Measurements from ENCODE around the gene RASGRP1. TPM values are rescaled to one million over a fixed set of nuclear protein-coding genes. Genes with fewer than 3 reads are reported as not detected.

The RASGRP1 gene
- total and polyA plus RNA-seq, 7 donors: 0.33 to 3.6 (median 0.71) TPM; not detected in 2

DNA sequence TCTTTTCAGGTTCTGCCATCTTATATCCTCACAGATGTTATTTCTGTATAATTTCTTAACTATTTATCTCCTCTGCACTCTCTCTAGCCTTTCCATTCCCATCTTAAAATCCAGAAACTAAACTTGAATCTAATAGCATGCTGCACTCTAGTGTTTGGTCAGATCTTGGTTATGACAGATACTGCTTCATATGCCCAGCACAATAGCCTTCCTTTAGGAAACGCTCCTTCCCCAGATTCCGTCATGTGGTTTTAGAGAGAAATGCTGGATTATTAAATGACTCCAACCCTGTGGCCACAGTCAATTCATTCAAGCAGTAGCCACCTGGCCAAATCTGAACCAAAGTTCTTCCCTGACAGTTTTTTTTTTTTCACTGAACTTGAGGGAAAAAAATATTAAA, 19.4 kb downstream of the RASGRP1 start:
- no peaks in the 10 kb centered on the region for H3K4me1 ChIP-seq
- TF ChIP-seq, protein P1, sequence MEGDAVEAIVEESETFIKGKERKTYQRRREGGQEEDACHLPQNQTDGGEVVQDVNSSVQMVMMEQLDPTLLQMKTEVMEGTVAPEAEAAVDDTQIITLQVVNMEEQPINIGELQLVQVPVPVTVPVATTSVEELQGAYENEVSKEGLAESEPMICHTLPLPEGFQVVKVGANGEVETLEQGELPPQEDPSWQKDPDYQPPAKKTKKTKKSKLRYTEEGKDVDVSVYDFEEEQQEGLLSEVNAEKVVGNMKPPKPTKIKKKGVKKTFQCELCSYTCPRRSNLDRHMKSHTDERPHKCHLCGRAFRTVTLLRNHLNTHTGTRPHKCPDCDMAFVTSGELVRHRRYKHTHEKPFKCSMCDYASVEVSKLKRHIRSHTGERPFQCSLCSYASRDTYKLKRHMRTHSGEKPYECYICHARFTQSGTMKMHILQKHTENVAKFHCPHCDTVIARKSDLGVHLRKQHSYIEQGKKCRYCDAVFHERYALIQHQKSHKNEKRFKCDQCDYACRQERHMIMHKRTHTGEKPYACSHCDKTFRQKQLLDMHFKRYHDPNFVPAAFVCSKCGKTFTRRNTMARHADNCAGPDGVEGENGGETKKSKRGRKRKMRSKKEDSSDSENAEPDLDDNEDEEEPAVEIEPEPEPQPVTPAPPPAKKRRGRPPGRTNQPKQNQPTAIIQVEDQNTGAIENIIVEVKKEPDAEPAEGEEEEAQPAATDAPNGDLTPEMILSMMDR (IDR thresholded peaks at IDR 0.05): no peak
- TF ChIP-seq POLR2A (IDR thresholded peaks at IDR 0.05): no peak
- TF ChIP-seq EP300 (IDR thresholded peaks at IDR 0.05): no peak
- TF ChIP-seq POLR2AphosphoS5 (IDR thresholded peaks at IDR 0.05): no peak
- DNase-seq: no peak
- H3K27me3 ChIP-seq: no peaks in the 10 kb centered on the region
- intact Hi-C loops (cut with DNase I): no loop called here
- no peaks in the 10 kb centered on the region for H3K9me3 ChIP-seq
- no peak overlapping the region for H3K4me3 ChIP-seq
- 93% methylated on average over 2 of the region's 2 CpGs for WGBS, 2 donors
- no peak overlapping the region for H3K27ac ChIP-seq
- no peaks in the 10 kb centered on the region for H3K36me3 ChIP-seq

GRCh38 chr15:38541026-38541425, 23.6 kb downstream of the RASGRP1 start:
- Histone ChIP-seq H3K27me3 (no peaks in the 10 kb centered on the region), H3K4me1 (peaks cover 0 to 5% (median 1%) of the 10 kb centered on the region in 4 donors), H3K36me3 (no peaks in the 10 kb centered on the region), H3K27ac (no peak overlapping the region), H3K4me3 (no peak overlapping the region), H3K9me3 (no peaks in the 10 kb centered on the region)
- TF ChIP-seq POLR2AphosphoS5 (IDR thresholded peaks at IDR 0.05) (no peak), POLR2A (IDR thresholded peaks at IDR 0.05) (no peak), EP300 (IDR thresholded peaks at IDR 0.05) (no peak)
- TF ChIP-seq, protein P1 (IDR thresholded peaks at IDR 0.05): no peak
- WGBS, 2 donors: 23 to 68% methylated on average over 7 of the region's 7 CpGs
- no peak for DNase-seq
- intact Hi-C loops (cut with DNase I): no loop called here

DNA sequence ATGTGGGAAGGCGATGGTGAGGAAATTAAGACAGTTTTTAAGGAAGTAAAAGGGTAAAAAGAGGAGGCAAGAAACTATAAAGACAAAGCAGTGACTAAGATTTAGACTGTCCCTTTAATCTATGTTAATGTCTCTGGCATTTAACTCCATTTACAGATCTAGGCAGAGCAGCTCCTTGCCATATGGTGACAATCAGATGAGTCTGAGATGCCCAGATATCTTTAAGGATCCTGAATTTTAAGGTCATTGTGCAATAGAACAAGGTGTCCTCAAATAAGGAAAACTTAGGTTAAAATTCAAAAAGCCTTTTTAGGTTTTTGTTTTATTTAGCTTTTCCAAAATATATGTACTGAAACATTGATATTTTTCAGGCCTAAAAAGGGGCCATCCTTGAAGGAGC, 24.1 kb downstream of the RASGRP1 start:
- Histone ChIP-seq H3K27me3 (no peaks in the 10 kb centered on the region), H3K9me3 (no peaks in the 10 kb centered on the region), H3K27ac (no peak overlapping the region), H3K4me3 (no peak overlapping the region), H3K36me3 (no peaks in the 10 kb centered on the region), H3K4me1 (peaks cover 0 to 10% (median 4%) of the 10 kb centered on the region in 4 donors)
- 89 to 93% methylated on average over 1 of the region's 1 CpG for WGBS, 2 donors
- TF ChIP-seq POLR2AphosphoS5 (IDR thresholded peaks at IDR 0.05) (no peak), POLR2A (IDR thresholded peaks at IDR 0.05) (no peak), EP300 (IDR thresholded peaks at IDR 0.05) (no peak)
- TF ChIP-seq, protein P1 (IDR thresholded peaks at IDR 0.05): no peak
- intact Hi-C loops (cut with DNase I): no loop called here
- DNase-seq: no peak

DNA sequence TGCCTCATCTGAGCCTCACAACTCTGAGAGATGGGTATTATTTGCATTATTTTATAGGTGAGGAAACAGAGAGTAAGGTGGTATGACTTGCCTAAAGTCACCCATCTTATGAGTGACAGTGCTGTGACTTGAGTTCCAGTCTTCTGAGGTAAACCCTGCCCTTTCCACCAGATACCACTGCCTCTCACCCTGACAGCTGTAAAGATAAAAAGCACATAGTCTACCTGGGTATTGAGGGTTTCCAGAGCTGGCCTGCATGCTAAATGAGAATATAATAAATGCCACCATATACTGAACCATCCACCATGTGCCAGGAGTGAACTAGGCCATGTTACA, 25.6 kb downstream of the RASGRP1 start:
- no peak overlapping the region for H3K27ac ChIP-seq
- H3K27me3 ChIP-seq: no peaks in the 10 kb centered on the region
- no peak for DNase-seq
- intact Hi-C loops (cut with DNase I): no loop called here
- TF ChIP-seq POLR2AphosphoS5 (IDR thresholded peaks at IDR 0.05) (no peak), POLR2A (IDR thresholded peaks at IDR 0.05) (no peak), EP300 (IDR thresholded peaks at IDR 0.05) (no peak)
- TF ChIP-seq, protein P1 (IDR thresholded peaks at IDR 0.05): no peak
- H3K36me3 ChIP-seq: no peaks in the 10 kb centered on the region
- H3K9me3 ChIP-seq: no peaks in the 10 kb centered on the region
- H3K4me3 ChIP-seq: no peak overlapping the region
- peaks cover 0 to 15% (median 9%) of the 10 kb centered on the region in 4 donors for H3K4me1 ChIP-seq

DNA sequence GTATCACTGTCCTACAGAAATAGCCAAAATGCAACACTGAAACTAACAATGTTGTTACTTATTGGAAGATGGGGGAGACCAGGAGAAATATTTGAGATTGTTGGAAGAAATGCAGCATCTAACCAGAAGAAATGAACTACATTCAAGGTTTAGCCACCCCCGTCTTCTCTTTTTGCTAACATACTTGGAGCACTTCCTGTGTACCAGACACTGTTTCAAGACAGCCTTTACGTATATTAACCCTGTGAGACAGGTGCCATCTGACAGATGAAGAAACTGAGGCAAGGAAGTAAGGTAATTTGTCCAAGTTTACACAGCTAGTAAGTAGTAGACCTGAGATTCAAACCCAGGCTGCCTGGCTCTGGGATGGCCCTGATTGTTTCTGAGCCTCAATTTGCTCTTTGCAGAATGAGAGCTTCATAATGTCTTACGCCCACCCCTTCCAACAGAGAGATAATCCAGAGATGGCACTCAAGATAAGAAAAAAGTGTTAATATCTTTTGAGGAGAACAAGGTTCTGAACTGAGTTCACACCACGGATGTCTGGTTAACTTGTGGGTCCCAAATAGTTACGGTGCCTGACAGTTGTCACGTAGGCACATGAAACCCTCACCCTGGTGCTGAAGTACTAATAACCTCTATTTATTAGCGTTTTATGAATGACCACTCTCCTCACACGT, 26.1 kb downstream of the RASGRP1 start:
- H3K4me3 ChIP-seq: no peak overlapping the region
- TF ChIP-seq, protein P1 (IDR thresholded peaks at IDR 0.05): no peak
- no peak for TF ChIP-seq POLR2AphosphoS5 (IDR thresholded peaks at IDR 0.05)
- no peak for TF ChIP-seq EP300 (IDR thresholded peaks at IDR 0.05)
- TF ChIP-seq POLR2A (IDR thresholded peaks at IDR 0.05): no peak
- WGBS, 2 donors: 83 to 89% methylated on average over 8 of the region's 8 CpGs
- no peaks in the 10 kb centered on the region for H3K36me3 ChIP-seq
- peaks cover 0 to 15% (median 9%) of the 10 kb centered on the region in 4 donors for H3K4me1 ChIP-seq
- H3K9me3 ChIP-seq: no peaks in the 10 kb centered on the region
- no peaks in the 10 kb centered on the region for H3K27me3 ChIP-seq
- intact Hi-C loops (cut with DNase I): no loop called here
- no peak for DNase-seq
- no peak overlapping the region for H3K27ac ChIP-seq
